ENCODE results near the gene NCBP3.
"Not testable (repeated sequence)": the region's sequence is repeated elsewhere in the genome, so short reads cannot be mapped to it uniquely, and the experiment has no call there.

NCBP3 gene

DNA sequence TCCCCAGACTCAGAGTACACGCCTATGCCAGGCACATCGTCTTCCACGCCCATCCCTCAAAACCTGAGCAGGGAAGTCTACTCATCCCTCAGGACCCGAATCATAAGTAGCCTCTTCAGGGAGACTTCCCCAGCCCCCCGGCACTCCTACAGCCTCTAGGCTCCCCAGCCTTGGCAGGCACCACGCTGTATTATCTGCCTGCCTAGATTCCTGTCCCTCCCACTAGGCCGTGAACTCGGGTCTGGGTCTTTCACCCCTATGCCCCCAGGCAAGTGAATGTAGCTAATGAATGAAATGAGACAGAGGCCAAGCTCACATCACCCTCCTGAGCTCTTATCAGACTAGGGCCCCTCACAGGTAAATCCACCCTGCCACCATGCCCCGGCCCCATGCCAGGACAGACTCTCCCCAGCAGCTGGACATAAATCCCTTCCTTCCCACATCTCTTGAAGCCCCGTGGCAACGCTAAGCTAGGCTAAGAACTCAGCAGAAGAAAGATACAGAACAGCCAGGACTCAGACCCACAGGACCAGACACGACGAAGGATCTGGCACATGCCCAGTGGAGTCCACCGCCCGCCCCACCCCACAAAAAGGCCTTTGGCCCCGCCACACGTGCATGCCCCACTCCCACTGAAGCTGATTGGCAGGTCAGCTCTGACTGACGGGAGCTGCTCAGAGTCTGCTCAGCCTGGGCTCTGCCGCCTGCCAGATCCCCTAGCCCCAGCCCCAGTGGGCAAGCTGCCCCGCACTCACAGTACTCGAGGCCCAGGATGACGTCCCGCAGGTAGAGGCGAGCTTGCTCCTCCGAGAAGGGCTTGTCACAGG is 33.8 kb upstream of the NCBP3 start:
- no peak for DNase-seq (ENCODE audit: low read depth)

- peak; percentile 80 for DNase-seq (ENCODE audit: low read depth)
These were observed 33.1 kb upstream of the NCBP3 start for GRCh38 chr17:3879186-3879585.

DNA sequence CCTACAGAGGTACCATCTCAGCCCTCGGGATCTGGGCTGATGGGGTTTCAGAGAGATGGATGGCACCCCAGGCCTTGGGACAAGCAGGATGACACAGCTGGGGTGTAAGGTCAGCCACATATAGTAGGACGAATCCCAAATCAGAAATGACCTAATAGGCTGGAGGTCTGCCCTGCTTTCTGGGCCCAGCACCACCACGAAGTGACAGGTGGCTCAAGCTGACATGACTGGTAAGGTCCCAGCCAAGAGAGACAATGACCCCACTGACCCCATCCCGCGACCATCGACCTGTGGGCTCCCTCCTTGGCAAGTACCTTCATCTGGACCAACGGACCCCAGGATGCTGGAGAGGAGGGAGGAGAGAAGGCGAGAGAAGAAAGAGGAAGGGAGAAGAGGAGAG is 31.2 kb upstream of the NCBP3 start:
- no peak for DNase-seq (ENCODE audit: low read depth)

DNA sequence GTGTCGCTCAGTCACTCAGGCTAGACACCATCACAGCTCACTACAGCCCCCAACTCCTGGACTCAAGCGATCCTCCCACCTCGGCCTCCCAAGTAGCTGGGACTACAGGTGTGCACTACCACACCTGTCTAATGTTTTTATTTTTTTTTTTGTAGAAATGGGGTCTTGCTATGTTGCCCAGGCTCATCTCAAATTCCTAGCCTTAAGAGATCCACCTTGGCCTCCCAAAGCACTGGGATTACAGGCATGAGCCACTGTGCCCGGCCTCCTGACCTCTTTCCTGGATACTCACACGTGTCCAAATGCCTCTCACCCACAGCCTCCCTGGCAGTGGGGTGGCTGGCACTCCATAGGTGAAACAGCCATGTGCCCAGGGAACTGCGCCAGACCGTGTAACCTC is 29.3 kb upstream of the NCBP3 start:
- DNase-seq (ENCODE audit: low read depth), result no peak

DNA sequence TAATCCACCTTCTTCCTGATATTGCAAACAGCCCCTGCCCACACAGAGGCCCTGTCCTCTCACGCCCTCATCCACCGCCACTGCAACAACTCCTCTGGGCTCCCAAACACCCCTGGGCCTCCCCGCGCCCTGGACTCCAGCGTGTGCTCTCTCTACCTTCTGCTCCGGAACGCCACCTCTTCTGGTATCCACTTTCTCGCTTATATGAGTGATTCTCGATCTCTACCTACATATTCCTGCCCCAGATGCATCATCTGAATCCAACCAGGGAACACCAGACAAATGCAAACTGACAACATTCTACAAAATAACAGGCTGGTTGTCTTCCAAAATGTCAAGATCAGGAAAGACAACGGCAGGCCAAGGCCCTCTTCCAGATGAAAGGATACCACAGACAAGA is 27.8 kb upstream of the NCBP3 start:
- no peak for DNase-seq (ENCODE audit: low read depth)

GRCh38 chr17:3870871-3871306 is 24.8 kb upstream of the NCBP3 start:
- no peak for DNase-seq (ENCODE audit: low read depth)

GRCh38 chr17:3867606-3868005 is 21.6 kb upstream of the NCBP3 start:
- no peak for DNase-seq (ENCODE audit: low read depth)

GRCh38 chr17:3867106-3867505 is 21.1 kb upstream of the NCBP3 start:
- no peak for DNase-seq (ENCODE audit: low read depth)

GRCh38 chr17:3866276-3866675 is 20.2 kb upstream of the NCBP3 start:
- no peak for DNase-seq (ENCODE audit: low read depth)

GRCh38 chr17:3865176-3865575 is 19.1 kb upstream of the NCBP3 start:
- peak; percentile 83 for DNase-seq (ENCODE audit: low read depth)

GRCh38 chr17:3864534-3864933 is 18.5 kb upstream of the NCBP3 start:
- no peak for DNase-seq (ENCODE audit: low read depth)

GRCh38 chr17:3861761-3862681 is 16.0 kb upstream of the NCBP3 start:
- DNase-seq (ENCODE audit: low read depth), result no peak

DNA sequence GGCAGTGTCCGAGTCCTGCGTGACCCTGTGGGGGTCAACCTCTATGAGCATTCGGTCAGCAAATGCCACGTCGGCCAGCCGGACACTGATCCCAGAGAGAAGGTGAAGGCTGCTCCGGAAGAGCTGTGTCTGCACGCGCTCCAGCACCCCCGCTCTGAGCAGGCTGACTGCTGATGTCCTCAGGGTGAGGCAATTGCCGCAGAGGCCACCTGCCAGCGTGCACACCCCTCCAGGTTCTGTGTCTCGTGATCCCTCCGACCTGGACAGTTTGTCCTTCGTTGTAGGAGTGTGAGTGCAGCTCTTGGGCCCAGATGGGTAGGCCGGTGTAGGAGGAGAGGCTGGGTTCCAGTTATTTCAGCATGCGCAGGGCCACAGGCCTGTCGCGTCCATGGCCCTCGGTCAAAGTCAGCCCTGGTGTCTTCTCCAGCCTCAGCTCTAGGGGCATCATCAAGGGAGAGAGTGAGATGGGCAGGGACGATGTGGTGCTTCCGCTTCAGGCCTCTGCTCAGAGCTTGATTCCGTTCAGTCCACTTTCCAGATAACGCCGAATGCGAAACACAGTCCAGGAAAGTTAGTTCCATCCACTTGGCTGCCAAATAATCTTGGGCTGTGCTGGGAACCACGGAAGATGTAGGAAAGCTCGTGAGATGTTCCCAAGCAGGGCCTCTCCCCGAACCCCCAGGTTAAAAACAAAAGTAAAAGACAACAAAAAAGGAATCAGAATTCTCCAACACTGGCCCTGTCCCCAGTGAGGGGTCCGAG is 15.1 kb upstream of the NCBP3 start:
- DNase-seq (ENCODE audit: low read depth), result no peak

DNA sequence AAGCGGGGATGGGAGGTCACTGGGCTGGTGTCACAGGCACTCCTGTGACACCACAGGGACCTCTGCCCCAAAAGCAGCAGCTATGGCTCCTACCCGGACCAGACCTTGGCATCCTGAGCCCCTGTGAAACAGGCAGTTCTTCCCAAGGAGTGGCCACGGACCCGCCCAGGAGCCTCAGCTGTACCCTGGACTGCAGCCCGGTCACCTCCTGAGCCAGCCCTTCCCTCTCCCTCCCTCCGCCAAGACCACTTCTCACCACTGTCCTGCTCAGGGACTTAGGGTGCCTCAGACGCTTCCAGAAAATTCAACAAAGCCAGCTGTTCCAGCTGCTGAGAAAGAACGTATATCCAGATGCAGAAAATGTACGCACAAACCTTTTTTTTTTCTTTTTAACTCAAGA is 13.9 kb upstream of the NCBP3 start:
- DNase-seq (ENCODE audit: low read depth), result no peak

GRCh38 chr17:3857261-3858105 is 11.4 kb upstream of the NCBP3 start:
- no peak for DNase-seq (ENCODE audit: low read depth)

- not testable (repeated sequence) for DNase-seq (ENCODE audit: low read depth)
These were observed 8.2 kb upstream of the NCBP3 start for GRCh38 chr17:3854204-3854603.

- DNase-seq (ENCODE audit: low read depth), result no peak
These were observed 6.5 kb upstream of the NCBP3 start for GRCh38 chr17:3852561-3852960.

GRCh38 chr17:3851461-3852100 is 5.5 kb upstream of the NCBP3 start:
- no peak for DNase-seq (ENCODE audit: low read depth)

DNA sequence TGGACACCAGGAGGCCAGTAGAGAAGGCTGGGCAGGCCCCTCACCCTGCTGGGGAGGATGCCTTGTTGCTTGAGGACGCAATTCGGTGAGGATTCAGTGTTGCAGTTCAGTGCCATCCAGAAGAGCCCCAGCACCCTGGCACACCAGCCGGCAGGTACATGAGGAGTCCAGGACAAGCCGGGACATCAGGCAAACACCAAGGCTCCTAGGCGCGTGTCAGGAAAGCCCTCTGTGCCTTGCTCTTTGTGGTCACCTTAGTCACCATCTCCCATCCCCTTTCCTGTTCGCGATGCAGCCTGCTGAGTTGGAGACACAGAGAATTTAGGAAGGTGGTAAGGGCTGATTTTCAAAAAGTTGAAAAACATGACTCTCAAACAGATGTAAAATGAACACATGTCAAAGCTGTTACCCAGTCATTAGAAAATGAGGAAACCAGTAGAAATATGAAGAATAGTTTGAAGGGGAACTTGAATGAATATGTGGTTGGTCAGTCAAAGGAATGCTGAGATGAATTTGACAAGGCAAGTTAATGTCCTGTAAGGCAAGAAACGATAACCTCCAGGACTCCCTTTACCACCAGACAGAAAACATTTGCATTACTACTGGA is 2.3 kb upstream of the NCBP3 start:
- no peak for DNase-seq (ENCODE audit: low read depth)

DNA sequence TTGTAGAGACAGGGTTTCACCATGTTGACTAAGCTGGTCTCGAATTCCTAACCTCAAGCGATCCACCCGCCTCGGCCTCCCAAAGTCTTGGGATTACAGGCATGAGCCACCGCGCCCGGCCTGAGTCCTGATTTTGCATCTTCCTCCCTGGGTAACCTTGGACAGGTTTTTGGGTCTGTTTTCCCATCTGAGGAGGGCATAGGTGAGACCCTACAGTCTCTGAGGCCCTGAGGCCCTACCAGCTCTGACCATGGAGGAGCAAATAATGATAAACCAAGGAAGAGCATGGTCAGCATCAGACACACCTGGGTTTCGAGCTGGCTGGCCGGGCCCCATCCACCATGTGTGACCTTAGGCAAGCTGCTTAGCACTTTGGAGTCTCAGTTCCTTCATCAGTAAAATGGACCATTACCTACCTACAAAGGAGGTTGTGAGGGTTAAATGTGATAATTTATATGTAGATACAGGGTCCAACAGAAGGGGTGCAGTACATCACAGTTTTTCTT is 1.2 kb upstream of the NCBP3 start:
- no peak for DNase-seq (ENCODE audit: low read depth)

Measured in EH (cell line).